K562 (cell line): ENCODE results near the gene BOLA1. TPM values are rescaled to one million over a fixed set of nuclear protein-coding genes. Genes with fewer than 3 reads are reported as not detected.

Experiments
- ATAC-seq: fragments of 200-7000 bp; cut with Tn5 transposase; 3 replicates; pipeline ENCODE4 v1.9.1; 2020; ENCODE audit warnings: moderate library complexity
- BruUV-seq: library from RNA; stranded (reverse); fragments of 400-500 nt; replicated peaks from 2 replicates; lab custom pipeline; 2021; lab: Mats Ljungman, UMichigan
- CTCF ChIA-PET: fragments of 300-600 bp; formaldehyde crosslinking; extraction: SDS; loops from one replicate; lab custom pipeline; 2021; ENCODE audit warnings: low intra/inter-chr PET ratio; lab: Yijun Ruan, JAX
- POLR2A ChIA-PET: fragments of 300-600, 350-650 bp; sonication (Branson Sonifier 250); formaldehyde crosslinking; extraction: SDS; loops from one replicate; lab custom pipeline; 2021; ENCODE audit warnings: antibody characterized with exemption, inconsistent platforms; lab: Yijun Ruan, JAX
- DNase-seq, 4 experiments: peaks; one replicate each; pipeline versions ENCODE4 v3.0.0 to v3.0.0-alpha.2; 2011 to 2018; ENCODE audit warnings: low spot score in 3 of 4, mixed read lengths in 3 of 4; ENCODE audit errors: extremely low read depth in 1 of 4
- FAIRE-seq: peaks from 2 replicates; lab custom pipeline; 2011; peaks lifted over from hg19 to GRCh38; lab: Jason Lieb, UNC
- H2AFZ ChIP-seq: 2 replicates; pipeline ENCODE4 v1.6.0; 2011; ENCODE audit warnings: low read depth, low read length, control low read depth, inconsistent platforms
- H3K27ac ChIP-seq: fragments of 200-600 bp; 3 replicates; pipeline ENCODE4 v1.8.0; 2011; ENCODE audit warnings: low read depth, mild to moderate bottlenecking, control low read depth, inconsistent platforms, low read length, moderate library complexity, mixed read lengths; ENCODE audit errors: extremely low read depth
- H3K27me3 ChIP-seq, 2 experiments: fragments of 300-600 bp in 1 of 2; 2 replicates in 1 of 2; 3 replicates in 1 of 2; pipeline versions ENCODE4 v1.6.0 to v1.8.0; 2011; ENCODE audit warnings: inconsistent platforms in 2 of 2, low read length in 2 of 2, mild to moderate bottlenecking in 1 of 2, mixed read lengths in 1 of 2, moderate library complexity in 1 of 2; ENCODE audit not compliant: control insufficient read depth in 2 of 2, insufficient read depth in 2 of 2
- H3K36me3 ChIP-seq: fragments of 300-600 bp; 3 replicates; pipeline ENCODE4 v1.8.0; 2011; ENCODE audit warnings: mild to moderate bottlenecking, low read length, inconsistent platforms; ENCODE audit not compliant: control insufficient read depth, insufficient read depth
- H3K4me1 ChIP-seq, 2 experiments: fragments of 200-600 bp in 1 of 2; replicated peaks in 1 of 2; 2 replicates in 1 of 2; 3 replicates in 1 of 2; pipeline versions ENCODE4 v1.5.1 to v1.8.0; 2011; ENCODE audit warnings: inconsistent platforms in 2 of 2, low read length in 2 of 2, mild to moderate bottlenecking in 1 of 2, mixed read lengths in 1 of 2, moderate library complexity in 1 of 2; ENCODE audit not compliant: control insufficient read depth in 2 of 2, insufficient read depth in 2 of 2
- H3K4me2 ChIP-seq: 2 replicates; pipeline ENCODE4 v1.6.1; 2011; ENCODE audit warnings: low read length, control low read depth, inconsistent platforms, mixed read lengths; ENCODE audit not compliant: insufficient read depth
- H3K4me3 ChIP-seq: fragments of 200-600 bp; sonication (generic), shearing (Covaris generic); 2 replicates; pipeline ENCODE4 v1.5.1; 2016; ENCODE audit warnings: control low read depth, inconsistent platforms
- H3K79me2 ChIP-seq: fragments of 200-600 bp; 3 replicates; pipeline ENCODE4 v1.8.0; 2011; ENCODE audit warnings: low read length, inconsistent platforms; ENCODE audit not compliant: control insufficient read depth, insufficient read depth
- H3K9ac ChIP-seq, 2 experiments: 2 replicates each; pipeline versions ENCODE4 v1.6.0 to v1.6.1; 2011; ENCODE audit warnings: low read depth in 2 of 2, low read length in 2 of 2, control low read depth in 1 of 2, inconsistent platforms in 1 of 2, mild to moderate bottlenecking in 1 of 2, mixed read lengths in 1 of 2; ENCODE audit not compliant: insufficient read depth in 1 of 2
- H3K9me1 ChIP-seq: one replicate; pipeline ENCODE4 v1.6.0; 2011; ENCODE audit warnings: inconsistent platforms, mild to moderate bottlenecking, low read length, moderate library complexity; ENCODE audit not compliant: control insufficient read depth, insufficient read depth
- H3K9me3 ChIP-seq: replicated peaks from 2 replicates; pipeline ENCODE4 v1.5.1; 2011; ENCODE audit warnings: low read depth, low read length, inconsistent platforms; ENCODE audit not compliant: control insufficient read depth, insufficient read depth
- H4K20me1 ChIP-seq: replicated peaks from 2 replicates; pipeline ENCODE4 v1.6.1; 2011; ENCODE audit warnings: low read length, inconsistent platforms, mixed read lengths; ENCODE audit not compliant: control insufficient read depth, insufficient read depth
- BRF1 ChIP-seq: IDR thresholded peaks from 3 replicates; pipeline ENCODE4 v1.6.1; 2011; ENCODE audit warnings: borderline replicate concordance, mild to moderate bottlenecking; ENCODE audit not compliant: insufficient read length; ENCODE audit errors: extremely low read depth
- COPS2 ChIP-seq: fragments of 450-650 bp; conservative IDR thresholded peaks from 2 replicates; pipeline ENCODE4 v1.6.1; 2016; ENCODE audit warnings: mild to moderate bottlenecking, moderate library complexity
- ELF4 ChIP-seq: fragments of 450-650 bp; formaldehyde crosslinking; IDR thresholded peaks from 2 replicates; pipeline ENCODE4 v1.4.0; 2022; ENCODE audit warnings: missing genetic modification characterization
- HNRNPUL1 ChIP-seq: fragments of 200-400 bp; formaldehyde crosslinking; IDR thresholded peaks from 2 replicates; pipeline ENCODE4 v1.6.1; 2017; ENCODE audit warnings: low read length
- ILF3 ChIP-seq: fragments of 450-650 bp; IDR thresholded peaks from 2 replicates; pipeline ENCODE4 v1.6.1; 2018; ENCODE audit warnings: antibody characterized with exemption, mild to moderate bottlenecking, moderate library complexity, borderline replicate concordance
- KAT8 ChIP-seq: fragments of 450-650 bp; IDR thresholded peaks from 2 replicates; pipeline ENCODE4 v1.6.1; 2016; ENCODE audit warnings: low read depth, mild to moderate bottlenecking
- MAFF ChIP-seq: IDR thresholded peaks from 2 replicates; pipeline ENCODE4 v1.6.1; 2012; ENCODE audit warnings: low read length, improper control_type of control experiment
- MBD2 ChIP-seq: sonication (generic); IDR thresholded peaks from 2 replicates; pipeline ENCODE4 v1.6.1; 2016; ENCODE audit warnings: low read depth, borderline replicate concordance
- NR2C2 ChIP-seq, 2 experiments: fragments of 200-800 bp in 1 of 2; sonication (Bioruptor generic) in 1 of 2; sonication (generic) in 1 of 2; formaldehyde crosslinking in 1 of 2; IDR thresholded peaks; 2 replicates each; pipeline versions ENCODE4 v1.6.1 to v1.8.0; 2016 to 2022; ENCODE audit warnings: mild to moderate bottlenecking in 1 of 2, missing compliant biosample characterization in 1 of 2, missing genetic modification characterization in 1 of 2, missing genetic modification reagents in 1 of 2
- TEAD4 ChIP-seq, 2 experiments: sonication (generic) in 1 of 2; formaldehyde crosslinking in 1 of 2; IDR thresholded peaks; 2 replicates each; pipeline versions ENCODE4 v1.6.1 to v1.8.0; 2012 to 2022; ENCODE audit warnings: borderline replicate concordance in 1 of 2, inconsistent platforms in 1 of 2, low read length in 1 of 2, mild to moderate bottlenecking in 1 of 2, missing genetic modification reagents in 1 of 2
- ZNF445 ChIP-seq: fragments of 250-450 bp; sonication (Bioruptor Pico); IDR thresholded peaks from 2 replicates; pipeline ENCODE4 v1.4.0; 2020; ENCODE audit warnings: low read depth, mild to moderate bottlenecking, moderate library complexity
- ZNF695 ChIP-seq: fragments of 450-650 bp; formaldehyde crosslinking; IDR thresholded peaks from 2 replicates; pipeline ENCODE4 v1.4.0; 2020; ENCODE audit warnings: mild to moderate bottlenecking, moderate library complexity
- WGBS: fragments of 100-300 bp; shearing (Covaris generic); methylation state at CpG from one replicate; pipeline ENCODE4 v1.1.6; 2016; ENCODE audit warnings: low coverage, mixed read lengths; ENCODE audit not compliant: insufficient coverage; ENCODE audit errors: missing lambda C conversion rate; 5-methylcytosine and 5-hydroxymethylcytosine counted together
- in situ Hi-C: fragments of 300-500 bp; cut with MboI; formaldehyde crosslinking; loops from 4 replicates; pipeline ENCODE4 v1.15.0; 2018; ENCODE audit warnings: inconsistent platforms, mixed read lengths
- intact Hi-C: fragments of 100-400 bp; cut with micrococcal nuclease; formaldehyde crosslinking; loops from 2 replicates; pipeline ENCODE4 v1.14.2; 2022
- polyA plus RNA-seq, 8 experiments: library from polyadenylated mRNA; depleted of rRNA in 4 of 8; stranded (reverse) in 5 of 8; unstranded in 3 of 8; fragments of >200 nt; fragmentation: Nextera tagmentation in 2 of 8; fragmentation: Illumina TruSeq in 1 of 8; extraction: Ambion mirVana in 2 of 8; extraction: Trizol in 1 of 8; gene quantifications; 2 replicates each; pipeline versions ENCODE4 v1.2.1 to v1.2.3, GENCODE V29; 2011 to 2014; ENCODE audit warnings: inconsistent platforms in 1 of 8, missing spikeins in 1 of 8
- total RNA-seq, 7 experiments: library from RNA; depleted of rRNA in 6 of 7; stranded (reverse); fragments of >200 nt in 6 of 7; fragmentation: Illumina TruSeq in 2 of 7; extraction: Trizol in 2 of 7; gene quantifications; 2 replicates each; pipeline versions ENCODE4 v1.2.1 to v1.2.3, GENCODE V29; 2011 to 2021; ENCODE audit warnings: low replicate concordance in 1 of 7
- TF ChIP-seq, protein P1 (sequence below): IDR thresholded peaks from 2 replicates; pipeline ENCODE4 v1.6.1; 2014; ENCODE audit warnings: antibody characterized with exemption
- TF ChIP-seq, protein P2 (sequence below): fragments of 450-650 bp; formaldehyde crosslinking; IDR thresholded peaks from 2 replicates; pipeline ENCODE4 v1.4.0; 2022; ENCODE audit warnings: missing genetic modification characterization
- TF ChIP-seq, protein P3 (sequence below): sonication (generic); formaldehyde crosslinking; IDR thresholded peaks from 2 replicates; pipeline ENCODE4 v1.8.0; 2023; ENCODE audit warnings: mild to moderate bottlenecking, missing genetic modification reagents

The BOLA1 gene
- total and polyA plus RNA-seq, 9 of the 15 experiments (the other 6 are each of a cell fraction or from before 2014, with no cell fraction given) = 0.18 to 1.2 (median 0.40) TPM; not detected in 2

DNA sequence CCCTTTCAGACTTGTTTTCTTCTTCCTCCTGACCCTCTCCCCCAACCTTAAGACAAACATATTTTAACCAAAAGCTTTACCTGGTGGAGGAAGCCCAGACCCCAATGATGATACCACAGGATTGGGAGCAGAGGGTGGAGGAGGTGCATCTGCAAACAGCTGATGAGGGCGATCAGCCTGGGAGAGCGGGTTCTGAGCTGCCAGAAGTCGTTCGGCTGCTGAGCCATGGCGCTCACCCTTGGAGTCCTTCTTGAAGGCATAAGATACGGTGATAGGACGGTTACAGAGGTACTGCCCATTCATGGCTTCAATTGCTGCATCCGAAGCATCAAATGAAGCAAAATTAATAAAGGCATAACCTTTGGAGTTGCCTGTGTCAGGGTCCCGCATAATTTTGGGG, 26.9 kb downstream of the BOLA1 start (continued):
- TF ChIP-seq ILF3 = no peak
- no peak for TF ChIP-seq KAT8
- no peak for TF ChIP-seq MBD2
- TF ChIP-seq, protein P1, sequence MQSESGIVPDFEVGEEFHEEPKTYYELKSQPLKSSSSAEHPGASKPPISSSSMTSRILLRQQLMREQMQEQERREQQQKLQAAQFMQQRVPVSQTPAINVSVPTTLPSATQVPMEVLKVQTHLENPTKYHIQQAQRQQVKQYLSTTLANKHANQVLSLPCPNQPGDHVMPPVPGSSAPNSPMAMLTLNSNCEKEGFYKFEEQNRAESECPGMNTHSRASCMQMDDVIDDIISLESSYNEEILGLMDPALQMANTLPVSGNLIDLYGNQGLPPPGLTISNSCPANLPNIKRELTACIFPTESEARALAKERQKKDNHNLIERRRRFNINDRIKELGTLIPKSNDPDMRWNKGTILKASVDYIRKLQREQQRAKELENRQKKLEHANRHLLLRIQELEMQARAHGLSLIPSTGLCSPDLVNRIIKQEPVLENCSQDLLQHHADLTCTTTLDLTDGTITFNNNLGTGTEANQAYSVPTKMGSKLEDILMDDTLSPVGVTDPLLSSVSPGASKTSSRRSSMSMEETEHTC = no peak
- TF ChIP-seq MAFF = no peak
- TF ChIP-seq BRF1 = no peak
- TF ChIP-seq TEAD4 (IDR thresholded peaks at IDR 0.05; ENCODE audit: low read length) = no peak
- TF ChIP-seq TEAD4 (CRISPR knock-in tag; IDR thresholded peaks at IDR 0.05; ENCODE audit: borderline replicate concordance) = no peak
- TF ChIP-seq, protein P2, sequence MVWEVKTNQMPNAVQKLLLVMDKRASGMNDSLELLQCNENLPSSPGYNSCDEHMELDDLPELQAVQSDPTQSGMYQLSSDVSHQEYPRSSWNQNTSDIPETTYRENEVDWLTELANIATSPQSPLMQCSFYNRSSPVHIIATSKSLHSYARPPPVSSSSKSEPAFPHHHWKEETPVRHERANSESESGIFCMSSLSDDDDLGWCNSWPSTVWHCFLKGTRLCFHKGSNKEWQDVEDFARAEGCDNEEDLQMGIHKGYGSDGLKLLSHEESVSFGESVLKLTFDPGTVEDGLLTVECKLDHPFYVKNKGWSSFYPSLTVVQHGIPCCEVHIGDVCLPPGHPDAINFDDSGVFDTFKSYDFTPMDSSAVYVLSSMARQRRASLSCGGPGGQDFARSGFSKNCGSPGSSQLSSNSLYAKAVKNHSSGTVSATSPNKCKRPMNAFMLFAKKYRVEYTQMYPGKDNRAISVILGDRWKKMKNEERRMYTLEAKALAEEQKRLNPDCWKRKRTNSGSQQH (CRISPR knock-in tag) = no peak
- TF ChIP-seq, all 486 proteins: peak for 0

DNA sequence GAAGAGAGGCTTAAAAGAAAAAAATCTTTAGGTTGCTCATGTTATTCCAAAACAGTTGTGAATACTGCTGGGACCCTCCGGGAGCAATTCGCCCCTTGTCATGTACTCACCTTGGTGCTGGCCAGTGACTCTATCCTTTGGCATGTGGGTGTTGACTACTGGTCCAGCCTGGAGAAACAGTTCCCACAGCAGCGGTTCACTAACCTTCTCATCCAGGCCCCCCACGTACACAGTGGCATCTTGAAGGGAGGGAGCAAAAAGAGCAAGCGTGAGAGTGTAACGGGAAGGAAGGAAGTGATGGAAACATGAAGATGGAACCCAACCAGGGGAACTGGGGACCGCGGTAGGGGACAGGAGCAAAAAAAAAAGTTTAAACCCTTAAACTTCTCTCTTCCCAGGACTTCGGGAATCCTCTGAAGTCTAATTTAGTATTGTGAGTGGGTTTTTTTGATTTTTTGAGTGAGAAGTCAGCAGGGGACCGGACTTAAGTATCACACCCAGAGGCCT, 27.7 kb downstream of the BOLA1 start:
- FAIRE-seq (no peak), DNase-seq (no peak), ATAC-seq (no peak)
- in situ Hi-C loops = no loop called here
- ChIA-PET CTCF (no interaction called here), POLR2A (no interaction called here)
- H2AFZ ChIP-seq = peak overlapping the region; percentile 82
- H3K4me2 ChIP-seq = peak overlapping the region; percentile 96
- intact Hi-C loops = loop anchor here (1.0 kb wide), 1 partner anchor 39 kb away; no protein-coding TSS in a partner anchor
- BruUV-seq = no TSS peak
- no peaks in the 10 kb centered on the region for H3K9me3 ChIP-seq
- peaks cover 46% of the 10 kb centered on the region for H3K36me3 ChIP-seq
- peak overlapping the region; percentile 73 for H3K27ac ChIP-seq
- H3K4me1 ChIP-seq = peaks cover 22 to 23% of the 10 kb centered on the region in 2 experiments
- peaks cover 36% of the 10 kb centered on the region for H3K79me2 ChIP-seq
- peak overlapping the region; percentile 93 for H3K4me3 ChIP-seq
- no peaks in the 10 kb centered on the region for H3K27me3 ChIP-seq
- no peaks in the 10 kb centered on the region for H3K9me1 ChIP-seq
- 0% methylated on average over 9 of the region's 10 CpGs for WGBS
- H4K20me1 ChIP-seq = no peaks in the 10 kb centered on the region
- peak overlapping the region; percentile 76 to 94 for H3K9ac ChIP-seq
- TF ChIP-seq ZNF445 (CRISPR knock-in tag) (no peak), HNRNPUL1 (no peak), ZNF695 (CRISPR knock-in tag) (no peak), ELF4 (no peak), COPS2 (no peak), NR2C2 (CRISPR knock-in tag; IDR thresholded peaks at IDR 0.05) (no peak), NR2C2 (tag; IDR thresholded peaks at IDR 0.05) (0 out of 2 replicates have a peak, but pooled peaks have one; percentile 78)
- TF ChIP-seq, protein P3, sequence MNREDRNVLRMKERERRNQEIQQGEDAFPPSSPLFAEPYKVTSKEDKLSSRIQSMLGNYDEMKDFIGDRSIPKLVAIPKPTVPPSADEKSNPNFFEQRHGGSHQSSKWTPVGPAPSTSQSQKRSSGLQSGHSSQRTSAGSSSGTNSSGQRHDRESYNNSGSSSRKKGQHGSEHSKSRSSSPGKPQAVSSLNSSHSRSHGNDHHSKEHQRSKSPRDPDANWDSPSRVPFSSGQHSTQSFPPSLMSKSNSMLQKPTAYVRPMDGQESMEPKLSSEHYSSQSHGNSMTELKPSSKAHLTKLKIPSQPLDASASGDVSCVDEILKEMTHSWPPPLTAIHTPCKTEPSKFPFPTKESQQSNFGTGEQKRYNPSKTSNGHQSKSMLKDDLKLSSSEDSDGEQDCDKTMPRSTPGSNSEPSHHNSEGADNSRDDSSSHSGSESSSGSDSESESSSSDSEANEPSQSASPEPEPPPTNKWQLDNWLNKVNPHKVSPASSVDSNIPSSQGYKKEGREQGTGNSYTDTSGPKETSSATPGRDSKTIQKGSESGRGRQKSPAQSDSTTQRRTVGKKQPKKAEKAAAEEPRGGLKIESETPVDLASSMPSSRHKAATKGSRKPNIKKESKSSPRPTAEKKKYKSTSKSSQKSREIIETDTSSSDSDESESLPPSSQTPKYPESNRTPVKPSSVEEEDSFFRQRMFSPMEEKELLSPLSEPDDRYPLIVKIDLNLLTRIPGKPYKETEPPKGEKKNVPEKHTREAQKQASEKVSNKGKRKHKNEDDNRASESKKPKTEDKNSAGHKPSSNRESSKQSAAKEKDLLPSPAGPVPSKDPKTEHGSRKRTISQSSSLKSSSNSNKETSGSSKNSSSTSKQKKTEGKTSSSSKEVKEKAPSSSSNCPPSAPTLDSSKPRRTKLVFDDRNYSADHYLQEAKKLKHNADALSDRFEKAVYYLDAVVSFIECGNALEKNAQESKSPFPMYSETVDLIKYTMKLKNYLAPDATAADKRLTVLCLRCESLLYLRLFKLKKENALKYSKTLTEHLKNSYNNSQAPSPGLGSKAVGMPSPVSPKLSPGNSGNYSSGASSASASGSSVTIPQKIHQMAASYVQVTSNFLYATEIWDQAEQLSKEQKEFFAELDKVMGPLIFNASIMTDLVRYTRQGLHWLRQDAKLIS (CRISPR knock-in tag) = no peak
